H1 (cell line): Measurements from ENCODE around the gene AGO3.

Source experiments
- CEBPB ChIP-seq: IDR thresholded peaks from 2 replicates; pipeline ENCODE4 v1.6.1; 2012; ENCODE audit warnings: low read depth, low read length
- POLR2AphosphoS5 ChIP-seq: IDR thresholded peaks from 2 replicates; pipeline ENCODE4 v1.6.1; 2011; ENCODE audit warnings: low read depth, low read length
- RFX5 ChIP-seq: IDR thresholded peaks from 2 replicates; pipeline ENCODE4 v1.6.1; 2011; ENCODE audit warnings: low read depth, low read length, improper control_type of control experiment, borderline replicate concordance
- SUZ12 ChIP-seq: fragments of 200-600 bp; sonication (generic); IDR thresholded peaks from 2 replicates; pipeline ENCODE4 v1.6.1; 2012; ENCODE audit warnings: mild to moderate bottlenecking, inconsistent platforms, low read length, moderate library complexity, mixed read lengths

- TF ChIP-seq RFX5, result no peak
- TF ChIP-seq CEBPB, result no peak
- TF ChIP-seq POLR2AphosphoS5, result no peak
- TF ChIP-seq SUZ12, result no peak
Observed at GRCh38 chr1:36088265-36088576, 157.3 kb downstream of the AGO3 start.
